Fibroblast of the conjunctiva (primary cell): ENCODE results near the gene CHTF18.

Experiments
- DNase-seq: peaks from one replicate; pipeline ENCODE4 v3.0.0-alpha.2; 2010; ENCODE audit warnings: low read depth

The CHTF18 gene

GRCh38 chr16:794091-794822 is 5.8 kb downstream of the CHTF18 start:
- DNase-seq, result no peak

- DNase-seq, result no peak
Observed at GRCh38 chr16:794853-795466, 6.5 kb downstream of the CHTF18 start.

- DNase-seq, result no peak
Observed at GRCh38 chr16:795580-796229, 7.3 kb downstream of the CHTF18 start.

- no peak for DNase-seq
Observed at GRCh38 chr16:796296-797119, 8.1 kb downstream of the CHTF18 start.

GRCh38 chr16:797120-797420 is 8.7 kb downstream of the CHTF18 start:
- no peak for DNase-seq

GRCh38 chr16:797686-798085 is 9.3 kb downstream of the CHTF18 start:
- DNase-seq, result no peak

- no peak for DNase-seq
Observed at GRCh38 chr16:798666-799065, 10.2 kb downstream of the CHTF18 start.

GRCh38 chr16:799111-799947 is 10.9 kb downstream of the CHTF18 start:
- DNase-seq, result no peak

GRCh38 chr16:799948-800833 is 11.8 kb downstream of the CHTF18 start, which contains the start of gene GNG13:
GNG13 (minus strand) TSS chr16:800734; CDS start chr16:799077, 1,657 bp downstream.
- no peak for DNase-seq

- DNase-seq, result no peak
Observed at GRCh38 chr16:800834-801511, 12.6 kb downstream of the CHTF18 start.

GRCh38 chr16:801584-802363 is 13.4 kb downstream of the CHTF18 start:
- no peak for DNase-seq

- DNase-seq, result no peak
Observed at GRCh38 chr16:802461-802860, 14.0 kb downstream of the CHTF18 start.

GRCh38 chr16:802914-803753 is 14.7 kb downstream of the CHTF18 start:
- DNase-seq, result no peak

- no peak for DNase-seq
Observed at GRCh38 chr16:803754-804080, 15.3 kb downstream of the CHTF18 start.

GRCh38 chr16:804193-805048 is 16.0 kb downstream of the CHTF18 start:
- no peak for DNase-seq

GRCh38 chr16:805474-805873 is 17.1 kb downstream of the CHTF18 start:
- DNase-seq, result no peak

GRCh38 chr16:807347-808084 is 19.1 kb downstream of the CHTF18 start:
- peak; percentile 83 for DNase-seq
